B cell (primary cell): ENCODE measurements around the gene COG8.

Experiments used
- CTCF ChIP-seq: fragments of 200-600 bp; IDR thresholded peaks from one replicate; pipeline ENCODE4 v1.8.0; 2022; ENCODE audit warnings: antibody characterized with exemption, mild to moderate bottlenecking
- EZH2 ChIP-seq: IDR thresholded peaks from 2 replicates; pipeline ENCODE4 v1.6.1; 2012; ENCODE audit warnings: borderline replicate concordance, low read depth, mild to moderate bottlenecking, moderate library complexity, low read length; ENCODE audit not compliant: insufficient read depth, poor library complexity, severe bottlenecking

DNA sequence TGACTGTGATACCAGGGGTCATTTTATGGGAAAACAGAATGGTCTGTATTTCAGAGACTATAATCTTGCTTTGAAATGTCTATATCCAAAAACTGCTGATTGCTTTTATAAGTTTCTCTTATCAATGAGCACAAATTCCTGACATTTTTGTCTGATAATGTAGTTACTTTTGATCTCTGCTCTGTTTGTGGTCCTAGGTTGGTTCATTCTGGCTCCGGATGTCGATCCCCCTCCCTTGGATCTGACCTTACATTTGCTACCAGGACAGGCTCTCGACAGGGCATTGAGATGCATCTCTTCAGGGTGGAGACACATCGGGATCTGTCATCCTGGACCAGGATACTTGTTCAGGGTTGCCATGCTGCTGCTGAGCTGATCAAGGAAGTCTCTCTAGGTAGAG lies 55.5 kb downstream of the COG8 start:
- TF ChIP-seq EZH2, result no peak
- no peak for TF ChIP-seq CTCF
